CD4-positive, alpha-beta T cell treated with Interleukin-12 subunit alpha and Interleukin-12 subunit beta, for 1 hour (primary cell): ENCODE data around the gene LDAH.
"Not testable (repeated sequence)": the region's sequence is repeated elsewhere in the genome, so short reads cannot be mapped to it uniquely, and the experiment has no call there.

ENCODE experiments used
- DNase-seq: peaks from one replicate; pipeline ENCODE4 v3.0.0-alpha.2; 2020

Gene LDAH

GRCh38 chr2:20822535-20823490, at the start of gene LDAH:
LDAH (minus strand) TSS chr2:20823101; CDS start chr2:20801463, 21,638 bp downstream.
- DNase-seq = peak; percentile 86

DNA sequence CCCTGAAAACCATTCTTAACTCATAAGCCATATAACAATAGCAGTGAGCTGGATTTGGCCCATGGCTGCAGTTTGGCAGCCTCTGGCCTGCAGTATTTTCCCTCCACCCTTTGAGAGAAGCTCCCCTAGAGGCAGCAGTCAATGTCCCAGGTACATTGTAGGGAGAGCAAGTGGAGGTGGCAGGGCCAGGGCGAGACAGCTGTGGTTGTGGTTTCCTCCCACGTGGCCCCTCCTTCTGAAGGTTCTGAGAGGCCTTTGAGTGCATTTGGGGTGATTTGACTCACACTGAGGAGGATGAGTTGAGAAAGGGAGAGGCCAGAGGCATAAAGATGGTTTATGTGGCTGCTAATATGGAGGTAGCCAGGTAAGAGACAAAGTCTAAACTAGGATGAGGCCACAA, 45.5 kb upstream of the LDAH start:
- peak; percentile 34 for DNase-seq

- DNase-seq = no peak
Observed at GRCh38 chr2:20862850-20863249, 39.9 kb upstream of the LDAH start.

DNA sequence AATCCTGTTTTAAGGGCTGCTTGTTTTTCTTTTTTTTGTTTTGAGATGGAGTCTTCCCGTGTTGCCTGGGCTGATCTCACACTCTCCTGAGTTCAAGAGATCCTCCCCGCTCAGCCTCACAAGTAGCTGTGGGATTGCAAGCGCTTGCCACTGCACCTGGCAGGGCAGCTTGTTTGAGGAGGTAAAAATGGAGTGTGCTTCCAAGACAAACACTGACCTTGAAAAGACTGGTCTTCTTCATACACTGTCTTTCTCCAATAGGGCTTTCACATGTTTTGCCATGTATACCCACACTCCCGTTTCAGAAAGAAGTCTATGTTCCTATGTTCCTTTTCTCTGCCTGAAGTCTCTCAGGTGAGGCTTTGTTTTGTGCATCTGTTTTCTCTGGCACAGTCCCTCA, 32.6 kb upstream of the LDAH start:
- no peak for DNase-seq

GRCh38 chr2:20852670-20853069, 29.8 kb upstream of the LDAH start:
- no peak for DNase-seq

DNA sequence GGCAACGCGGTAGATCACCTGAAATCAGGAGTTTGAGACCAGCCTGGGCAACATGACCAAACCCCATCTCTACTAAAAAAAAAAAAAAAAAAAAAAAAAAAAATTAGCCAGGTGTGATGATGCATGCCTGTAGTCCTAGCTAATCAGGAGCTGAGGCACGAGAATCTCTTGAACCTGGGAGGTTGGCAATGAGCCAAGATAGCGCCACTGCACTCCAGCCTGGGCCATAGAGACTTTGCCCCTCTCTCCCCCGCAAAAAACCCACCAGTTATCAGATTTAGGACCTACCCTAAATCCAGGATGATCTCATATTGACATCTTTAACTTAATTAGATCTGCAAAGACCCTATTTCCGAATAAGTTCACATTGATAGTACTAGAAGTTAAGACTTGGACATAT, 29.2 kb upstream of the LDAH start:
- no peak for DNase-seq

- no peak for DNase-seq
Observed at GRCh38 chr2:20844246-20844645, 21.3 kb upstream of the LDAH start.

GRCh38 chr2:20839052-20839451, 16.2 kb upstream of the LDAH start:
- no peak for DNase-seq

DNA sequence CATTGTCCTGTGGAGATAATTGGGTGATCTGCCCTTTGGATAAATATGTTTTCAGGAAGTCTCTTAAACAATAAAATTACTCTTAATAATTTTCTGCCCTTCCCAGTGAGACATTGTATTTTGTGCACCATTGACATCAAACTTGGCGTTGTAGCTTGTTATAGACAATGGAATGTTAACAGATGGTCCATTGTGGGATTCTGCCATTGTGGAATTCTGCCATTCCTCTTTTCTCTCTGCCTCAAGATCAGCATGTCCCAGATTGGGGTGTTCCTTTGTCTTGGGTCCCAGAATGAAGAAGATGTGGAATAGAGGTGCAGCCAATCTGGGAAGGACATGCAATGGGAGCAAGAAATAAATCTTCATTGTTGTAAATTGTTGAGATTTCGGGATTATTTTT, 15.1 kb upstream of the LDAH start:
- DNase-seq = no peak

DNA sequence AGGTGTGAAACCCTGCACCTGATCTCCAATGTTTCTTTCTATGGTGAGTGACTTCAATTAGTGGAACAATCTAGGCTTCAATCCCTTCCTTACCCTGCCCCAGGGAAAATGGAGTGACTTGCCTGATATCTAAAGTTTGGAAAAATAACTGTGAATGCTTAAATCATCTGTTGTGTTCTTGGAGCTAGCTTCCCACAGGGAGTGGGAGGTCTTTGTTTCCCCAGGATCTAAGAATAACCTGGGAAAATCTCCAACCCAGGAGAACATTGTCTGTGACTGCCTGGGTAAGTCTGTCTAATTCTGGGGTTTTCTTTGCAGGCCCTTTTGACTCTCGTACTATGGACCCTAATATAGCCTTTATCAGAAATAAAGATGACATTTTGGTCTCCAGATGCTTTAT, 13.6 kb upstream of the LDAH start:
- no peak for DNase-seq

DNA sequence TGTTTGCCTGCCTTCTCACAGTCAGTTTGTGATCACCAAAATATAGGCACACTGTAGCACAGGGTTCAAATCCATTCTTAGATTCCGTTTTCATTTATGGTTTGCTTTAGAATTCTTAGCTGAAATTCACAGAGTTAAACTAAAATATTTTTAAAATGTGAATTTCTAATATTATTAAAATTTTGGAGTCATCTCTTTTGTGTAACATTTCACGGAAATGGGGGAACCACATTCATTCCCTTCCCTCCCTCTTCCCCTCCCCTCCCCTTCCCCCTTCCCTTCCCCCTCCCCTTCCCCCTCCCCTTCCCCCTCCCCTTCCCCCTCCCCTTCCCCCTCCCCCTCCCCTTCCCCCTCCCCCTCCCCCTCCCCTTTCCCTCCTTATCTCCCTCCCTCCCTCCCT, 11.4 kb upstream of the LDAH start:
- DNase-seq = no peak

DNA sequence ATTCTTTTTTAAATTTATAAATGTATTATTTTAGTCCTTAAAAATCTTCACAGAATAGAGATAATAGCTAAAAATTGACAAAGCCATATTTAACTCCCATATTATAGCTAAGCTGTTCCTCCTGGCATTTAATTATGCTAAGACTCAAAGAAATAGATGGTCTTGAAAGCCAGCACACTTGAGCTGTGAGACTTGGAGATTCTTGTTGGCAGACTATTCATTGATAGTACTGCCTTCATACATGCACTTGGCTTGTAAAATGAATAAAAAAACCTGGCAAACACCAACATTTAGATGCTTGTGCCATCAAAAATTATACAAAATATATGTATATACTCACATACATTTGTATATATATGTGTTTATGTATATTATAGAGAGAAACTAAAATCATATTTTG, 9.7 kb upstream of the LDAH start:
- DNase-seq = no peak

DNA sequence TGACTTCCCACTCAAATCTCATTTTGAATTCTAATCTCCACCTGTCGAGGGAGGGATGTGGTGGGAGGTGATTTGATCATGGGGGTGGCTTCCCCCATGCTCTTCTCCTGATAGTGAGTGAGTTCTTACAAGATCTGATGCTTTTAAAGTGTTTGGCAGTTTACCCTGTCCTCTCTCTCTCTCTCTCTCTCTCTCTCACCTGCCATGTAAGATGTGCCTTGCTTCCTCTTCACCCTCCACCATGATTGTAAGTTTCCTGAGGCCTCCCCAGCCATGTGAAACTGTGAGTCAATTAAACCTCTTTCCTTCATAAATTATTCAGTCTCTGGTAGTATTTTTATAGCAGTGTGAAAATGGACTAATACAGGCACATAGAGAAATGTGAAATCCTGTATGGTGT, 7.0 kb upstream of the LDAH start:
- DNase-seq = no peak

DNA sequence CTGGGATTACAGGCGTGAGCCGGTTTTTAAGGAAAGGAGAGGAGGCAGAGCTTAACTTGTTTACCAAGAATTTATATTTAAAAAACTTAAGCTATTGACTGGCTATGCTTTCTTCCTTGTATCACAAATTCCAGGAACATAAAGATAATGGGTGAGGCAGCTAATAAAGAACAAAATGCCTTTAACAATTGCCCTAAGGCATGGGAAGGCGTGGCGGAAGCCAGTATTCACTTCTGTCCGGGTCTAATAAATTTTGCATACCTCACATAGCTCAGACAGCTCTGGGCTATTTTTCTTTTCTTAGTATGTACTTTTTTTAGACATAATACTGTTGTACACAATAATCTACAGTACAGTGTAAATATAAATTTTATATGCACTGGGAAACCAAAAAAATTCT, 1.0 kb upstream of the LDAH start:
- no peak for DNase-seq

- DNase-seq = no peak
Observed at GRCh38 chr2:20818820-20819219, 4.1 kb downstream of the LDAH start.

GRCh38 chr2:20815216-20815615, 7.7 kb downstream of the LDAH start:
- DNase-seq = no peak

DNA sequence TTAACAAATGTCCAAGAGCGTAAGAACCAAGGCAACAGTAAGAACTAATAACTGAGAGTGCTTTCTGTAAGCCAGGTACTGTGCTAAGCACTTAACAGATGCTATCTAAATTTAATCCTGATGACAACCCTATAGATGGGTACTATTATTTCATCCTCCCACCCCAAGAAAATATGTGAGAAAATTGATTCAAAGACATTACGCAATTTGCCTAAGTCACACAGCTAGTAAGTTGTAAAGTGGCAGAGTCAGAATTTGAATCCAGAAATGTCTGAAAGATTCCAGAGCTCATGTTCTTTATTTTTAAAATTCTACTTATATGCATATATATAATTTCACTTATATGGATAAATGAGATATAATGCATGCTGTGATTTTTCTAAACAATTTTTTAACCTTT, 10.1 kb downstream of the LDAH start:
- no peak for DNase-seq

DNA sequence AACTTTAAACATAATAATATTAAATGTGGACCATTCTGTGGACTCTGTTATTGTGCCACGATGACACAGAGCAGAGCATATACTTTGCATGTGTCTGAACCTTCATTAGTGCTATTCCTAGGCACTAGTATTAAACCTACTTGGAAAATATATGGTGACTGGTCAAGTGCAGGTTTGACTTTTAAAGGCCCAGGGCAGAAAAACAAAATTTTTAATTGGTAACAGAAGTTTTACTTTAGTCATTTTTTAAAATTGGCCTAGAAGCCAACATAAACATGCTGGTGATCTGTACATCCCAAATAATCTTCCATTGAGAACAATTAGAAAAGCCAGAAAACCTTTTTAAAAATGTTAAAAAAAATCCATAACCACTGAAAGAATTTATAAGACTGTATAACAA, 16.6 kb downstream of the LDAH start:
- no peak for DNase-seq

DNA sequence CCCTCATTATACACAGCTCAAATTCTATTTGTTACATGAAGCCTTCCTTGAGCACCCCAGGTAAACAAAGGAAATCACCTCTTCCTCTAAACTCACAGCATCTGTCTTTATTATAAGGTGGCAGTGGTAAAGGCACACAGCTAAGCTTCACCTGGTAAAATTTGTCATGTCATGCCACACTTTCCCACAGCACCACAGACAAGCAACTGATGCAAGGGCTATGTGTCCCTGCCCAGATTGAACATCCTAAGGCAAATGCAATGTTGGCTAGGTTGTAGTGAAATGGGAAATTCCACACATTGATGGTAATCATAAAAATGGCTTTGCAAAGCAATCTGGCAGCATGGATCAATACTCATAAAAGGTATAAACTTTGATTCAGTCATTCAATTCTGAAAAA, 18.9 kb downstream of the LDAH start:
- no peak for DNase-seq

- DNase-seq = no peak
Observed at GRCh38 chr2:20803226-20803682, 19.6 kb downstream of the LDAH start.

DNA sequence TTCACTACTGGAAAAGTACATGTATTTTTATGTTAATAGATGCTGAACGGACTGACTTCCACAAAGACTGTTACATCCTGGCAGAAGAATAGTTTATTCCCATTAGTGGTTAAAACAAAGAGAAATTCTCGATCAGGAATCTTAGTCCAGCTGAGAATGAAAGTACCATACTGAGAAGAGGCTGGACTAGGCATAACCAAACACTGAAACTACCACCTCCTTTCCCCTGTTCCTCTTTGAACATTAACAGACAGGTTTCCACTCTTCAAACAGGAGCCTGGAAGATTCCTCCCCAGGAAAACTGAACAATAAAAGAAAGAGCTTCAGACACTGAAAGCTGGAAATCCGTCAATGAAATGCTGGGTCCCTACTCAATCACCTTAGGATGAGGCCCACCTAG, 25.8 kb downstream of the LDAH start:
- no peak for DNase-seq

- DNase-seq = no peak
Observed at GRCh38 chr2:20796374-20796791, 26.5 kb downstream of the LDAH start.

GRCh38 chr2:20793944-20794343, 29.0 kb downstream of the LDAH start:
- not testable (repeated sequence) for DNase-seq

DNA sequence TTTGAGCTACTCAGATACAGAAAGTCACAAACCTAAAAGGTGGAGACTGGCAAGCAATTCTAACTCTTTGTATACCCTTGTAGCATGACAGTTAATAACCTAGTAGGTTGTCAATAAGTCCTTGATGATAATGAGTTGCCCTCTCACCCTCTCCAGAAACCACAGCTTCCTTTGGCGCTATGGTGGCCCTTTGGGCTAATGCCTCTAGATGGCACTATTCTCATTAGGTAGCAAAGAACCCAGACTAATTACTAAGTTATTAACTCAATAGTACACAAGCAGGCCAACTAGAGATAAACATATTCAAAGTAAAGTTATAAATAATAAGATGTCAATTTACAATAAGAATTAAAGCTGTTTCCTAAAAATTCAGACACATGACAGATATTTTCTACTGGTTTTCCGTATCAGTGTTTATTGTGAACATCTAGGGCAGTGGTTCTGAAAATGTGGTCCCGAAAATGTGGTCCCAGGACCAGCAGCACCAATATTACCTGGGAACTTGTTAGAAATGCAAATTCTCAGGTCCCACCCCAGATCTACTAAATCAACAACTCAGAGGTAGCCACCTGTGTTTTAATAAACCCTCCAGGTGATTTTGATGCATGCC, 41.1 kb downstream of the LDAH start:
- peak; percentile 34 for DNase-seq
